ENCODE measurements around the gene GTF2H4. TPM values are rescaled to one million over a fixed set of nuclear protein-coding genes. Genes with fewer than 3 reads are reported as not detected.
A peak's percentile ranks its signal among the peaks of the same experiment; 100 is the strongest.

Gene GTF2H4
- total RNA-seq, 1 experiment from 2014 or later, result 43.6 TPM

GRCh38 chr6:30877419-30878262, 30.4 kb upstream of the GTF2H4 start:
- no peaks in the 10 kb centered on the region for H3K27me3 ChIP-seq (replicated peaks; ENCODE audit: control insufficient read depth, insufficient read depth, low read length)
- H3K9me3 ChIP-seq, result no peaks in the 10 kb centered on the region; the same call in 1 of the 2 replicates
- BruUV-seq (replicated peaks), result no TSS peak
- H3K27me3 Mint-ChIP-seq (ENCODE audit: insufficient read depth, unreplicated experiment), result no peaks in the 10 kb centered on the region
- no peaks in the 10 kb centered on the region for H3K36me3 ChIP-seq (ENCODE audit: control insufficient read depth, insufficient read depth, low read length)
- peaks cover 11% of the 10 kb centered on the region for H3K9me3 Mint-ChIP-seq (ENCODE audit: unreplicated experiment)
- peak; percentile 89 to 90 for TF ChIP-seq CTCF (IDR thresholded peaks at IDR 0.05; ENCODE audit: insufficient read depth in 1 of 2, low read depth in 1 of 2, low read length in 1 of 2, severe bottlenecking in 1 of 2, unreplicated experiment in 1 of 2)
- no peak overlapping the region for H3K27ac Mint-ChIP-seq (ENCODE audit: unreplicated experiment)
- peak overlapping the region; percentile 30 for H3K4me3 Mint-ChIP-seq (ENCODE audit: unreplicated experiment)
- H3K4me1 Mint-ChIP-seq (ENCODE audit: low read depth, unreplicated experiment), result peaks cover 13% of the 10 kb centered on the region
- POLR2A ChIA-PET, result no interaction called here
- CTCF ChIA-PET, result interaction anchor here (0.6 to 1.4 kb wide), 4 partner anchors 34 to 210 kb away, joined by 4 to 5 read pairs (median 4); no protein-coding TSS in a partner anchor
- intact Hi-C loops (cut with micrococcal nuclease; ENCODE audit: unreplicated experiment), result loop anchor here (1.0 kb wide), 3 partner anchors 33 to 133 kb away; partner anchors contain the start of gene IER3
- H3K4me3 ChIP-seq (ENCODE audit: low read depth, low read length), result peak overlapping the region; percentile 10; the same call in 1 of the 2 replicates
- peaks cover 12% of the 10 kb centered on the region for H3K4me1 ChIP-seq
- no peaks in the 10 kb centered on the region for H3K36me3 Mint-ChIP-seq (ENCODE audit: insufficient read depth, unreplicated experiment)
- DNase-seq, result peak; percentile 86

- H3K4me3 ChIP-seq (ENCODE audit: low read depth, low read length), result no peak overlapping the region
- no peaks in the 10 kb centered on the region for H3K9me3 ChIP-seq
- TF ChIP-seq CTCF (IDR thresholded peaks at IDR 0.05; ENCODE audit: insufficient read depth in 1 of 2, low read depth in 1 of 2, low read length in 1 of 2, severe bottlenecking in 1 of 2, unreplicated experiment in 1 of 2), result no peak
- H3K9me3 Mint-ChIP-seq (ENCODE audit: unreplicated experiment), result no peaks in the 10 kb centered on the region
- H3K27me3 ChIP-seq (replicated peaks; ENCODE audit: control insufficient read depth, insufficient read depth, low read length), result no peaks in the 10 kb centered on the region
- H3K36me3 ChIP-seq (ENCODE audit: control insufficient read depth, insufficient read depth, low read length), result no peaks in the 10 kb centered on the region
- BruUV-seq (replicated peaks), result no TSS peak
- H3K36me3 Mint-ChIP-seq (ENCODE audit: insufficient read depth, unreplicated experiment), result peaks cover 6% of the 10 kb centered on the region
- CTCF ChIA-PET, result interaction anchor here (1.3 kb wide), 1 partner anchor 48 kb away, joined by 3 read pairs; no protein-coding TSS in a partner anchor
- POLR2A ChIA-PET, result no interaction called here
- peaks cover 23% of the 10 kb centered on the region for H3K4me1 Mint-ChIP-seq (ENCODE audit: low read depth, unreplicated experiment)
- no peak overlapping the region for H3K27ac Mint-ChIP-seq (ENCODE audit: unreplicated experiment)
- H3K4me3 Mint-ChIP-seq (ENCODE audit: unreplicated experiment), result no peak overlapping the region
- intact Hi-C loops (cut with micrococcal nuclease; ENCODE audit: unreplicated experiment), result no loop called here
- H3K4me1 ChIP-seq, result peaks cover 19% of the 10 kb centered on the region
- DNase-seq, result no peak
- H3K27me3 Mint-ChIP-seq (ENCODE audit: insufficient read depth, unreplicated experiment), result no peaks in the 10 kb centered on the region
Measured at GRCh38 chr6:30879684-30880427, 28.2 kb upstream of the GTF2H4 start.

GRCh38 chr6:30880698-30881252, 27.2 kb upstream of the GTF2H4 start:
- H3K4me1 Mint-ChIP-seq (ENCODE audit: low read depth, unreplicated experiment), result peaks cover 31% of the 10 kb centered on the region
- peak overlapping the region; percentile 70 for H3K27ac Mint-ChIP-seq (ENCODE audit: unreplicated experiment)
- TF ChIP-seq CTCF (IDR thresholded peaks at IDR 0.05; ENCODE audit: insufficient read depth in 1 of 2, low read depth in 1 of 2, low read length in 1 of 2, severe bottlenecking in 1 of 2, unreplicated experiment in 1 of 2), result no peak
- ChIA-PET POLR2A (no interaction called here), CTCF (no interaction called here)
- no peak for DNase-seq
- no peaks in the 10 kb centered on the region for H3K27me3 ChIP-seq (replicated peaks; ENCODE audit: control insufficient read depth, insufficient read depth, low read length)
- BruUV-seq (replicated peaks), result no TSS peak
- H3K27me3 Mint-ChIP-seq (ENCODE audit: insufficient read depth, unreplicated experiment), result no peaks in the 10 kb centered on the region
- H3K4me3 Mint-ChIP-seq (ENCODE audit: unreplicated experiment), result no peak overlapping the region
- no peaks in the 10 kb centered on the region for H3K36me3 ChIP-seq (ENCODE audit: control insufficient read depth, insufficient read depth, low read length)
- H3K9me3 ChIP-seq, result no peaks in the 10 kb centered on the region
- H3K4me1 ChIP-seq, result peaks cover 28% of the 10 kb centered on the region
- no peaks in the 10 kb centered on the region for H3K9me3 Mint-ChIP-seq (ENCODE audit: unreplicated experiment)
- H3K36me3 Mint-ChIP-seq (ENCODE audit: insufficient read depth, unreplicated experiment), result peaks cover 6% of the 10 kb centered on the region
- H3K4me3 ChIP-seq (ENCODE audit: low read depth, low read length), result no peak overlapping the region
- intact Hi-C loops (cut with micrococcal nuclease; ENCODE audit: unreplicated experiment), result no loop called here

Measured in Caco-2 (cell line).